IMR-90 (cell line): Measurements from ENCODE around the gene DET1.

Experiments used
- BHLHE40 ChIP-seq: fragments of 150-350 bp; IDR thresholded peaks from 2 replicates; pipeline ENCODE4 v1.6.1; 2016; ENCODE audit warnings: mild to moderate bottlenecking, low read depth, low read length
- CEBPB ChIP-seq: IDR thresholded peaks from 2 replicates; pipeline ENCODE4 v1.6.1; 2012; ENCODE audit warnings: low read depth, low read length, improper control_type of control experiment
- MXI1 ChIP-seq: IDR thresholded peaks from 2 replicates; pipeline ENCODE4 v1.6.1; 2012; ENCODE audit warnings: low read depth, mild to moderate bottlenecking, low read length, moderate library complexity, borderline replicate concordance
- RAD21 ChIP-seq: IDR thresholded peaks from 2 replicates; pipeline ENCODE4 v1.6.1; 2012; ENCODE audit warnings: low read length, improper control_type of control experiment
- RCOR1 ChIP-seq: IDR thresholded peaks from 2 replicates; pipeline ENCODE4 v1.6.1; 2012; ENCODE audit warnings: mild to moderate bottlenecking, low read length, improper control_type of control experiment; ENCODE audit not compliant: insufficient replicate concordance
- TF ChIP-seq, protein P1 (sequence below): conservative IDR thresholded peaks from 2 replicates; pipeline ENCODE4 v1.5.1; 2012; ENCODE audit warnings: mild to moderate bottlenecking, low read depth, low read length, improper control_type of control experiment

GRCh38 chr15:88505721-88506120, 40.8 kb downstream of the DET1 start:
- no peak for TF ChIP-seq RAD21
- TF ChIP-seq RCOR1 = no peak
- TF ChIP-seq, protein P1, sequence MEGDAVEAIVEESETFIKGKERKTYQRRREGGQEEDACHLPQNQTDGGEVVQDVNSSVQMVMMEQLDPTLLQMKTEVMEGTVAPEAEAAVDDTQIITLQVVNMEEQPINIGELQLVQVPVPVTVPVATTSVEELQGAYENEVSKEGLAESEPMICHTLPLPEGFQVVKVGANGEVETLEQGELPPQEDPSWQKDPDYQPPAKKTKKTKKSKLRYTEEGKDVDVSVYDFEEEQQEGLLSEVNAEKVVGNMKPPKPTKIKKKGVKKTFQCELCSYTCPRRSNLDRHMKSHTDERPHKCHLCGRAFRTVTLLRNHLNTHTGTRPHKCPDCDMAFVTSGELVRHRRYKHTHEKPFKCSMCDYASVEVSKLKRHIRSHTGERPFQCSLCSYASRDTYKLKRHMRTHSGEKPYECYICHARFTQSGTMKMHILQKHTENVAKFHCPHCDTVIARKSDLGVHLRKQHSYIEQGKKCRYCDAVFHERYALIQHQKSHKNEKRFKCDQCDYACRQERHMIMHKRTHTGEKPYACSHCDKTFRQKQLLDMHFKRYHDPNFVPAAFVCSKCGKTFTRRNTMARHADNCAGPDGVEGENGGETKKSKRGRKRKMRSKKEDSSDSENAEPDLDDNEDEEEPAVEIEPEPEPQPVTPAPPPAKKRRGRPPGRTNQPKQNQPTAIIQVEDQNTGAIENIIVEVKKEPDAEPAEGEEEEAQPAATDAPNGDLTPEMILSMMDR = no peak
- no peak for TF ChIP-seq CEBPB
- TF ChIP-seq MXI1 = no peak
- TF ChIP-seq BHLHE40 = no peak
